IPS-20b (cell line): ENCODE results near the gene FOXRED2.
A peak's percentile ranks its signal among the peaks of the same experiment; 100 is the strongest.

Experiments used
- H3K27ac ChIP-seq: one replicate; pipeline ENCODE4 v1.5.1; 2013; ENCODE audit warnings: low read length
- H3K27me3 ChIP-seq: 2 replicates; pipeline ENCODE4 v1.6.1; 2013; ENCODE audit warnings: mild to moderate bottlenecking, low read length, inconsistent platforms; ENCODE audit not compliant: insufficient read depth
- H3K36me3 ChIP-seq: 2 replicates; pipeline ENCODE4 v1.6.1; 2013; ENCODE audit warnings: low read depth, mild to moderate bottlenecking, inconsistent platforms, low read length, moderate library complexity; ENCODE audit not compliant: insufficient read depth
- H3K4me1 ChIP-seq: 2 replicates; pipeline ENCODE4 v1.6.1; 2013; ENCODE audit warnings: mild to moderate bottlenecking, control low read depth, inconsistent platforms, low read length, moderate library complexity; ENCODE audit not compliant: insufficient read depth
- H3K4me3 ChIP-seq: 2 replicates; pipeline ENCODE4 v1.5.1; 2013; ENCODE audit warnings: mild to moderate bottlenecking, low read length, inconsistent platforms
- H3K9ac ChIP-seq: 2 replicates; pipeline ENCODE4 v1.6.1; 2013; ENCODE audit warnings: low read depth, mild to moderate bottlenecking, inconsistent platforms, low read length, moderate library complexity
- H3K9me3 ChIP-seq: 2 replicates; pipeline ENCODE4 v1.6.1; 2013; ENCODE audit warnings: mild to moderate bottlenecking, low read depth, low read length, inconsistent platforms; ENCODE audit not compliant: insufficient read depth

The FOXRED2 gene

GRCh38 chr22:36512991-36513390, 6.2 kb upstream of the FOXRED2 start:
- H3K36me3 ChIP-seq: peaks cover 81% of the 10 kb centered on the region

DNA sequence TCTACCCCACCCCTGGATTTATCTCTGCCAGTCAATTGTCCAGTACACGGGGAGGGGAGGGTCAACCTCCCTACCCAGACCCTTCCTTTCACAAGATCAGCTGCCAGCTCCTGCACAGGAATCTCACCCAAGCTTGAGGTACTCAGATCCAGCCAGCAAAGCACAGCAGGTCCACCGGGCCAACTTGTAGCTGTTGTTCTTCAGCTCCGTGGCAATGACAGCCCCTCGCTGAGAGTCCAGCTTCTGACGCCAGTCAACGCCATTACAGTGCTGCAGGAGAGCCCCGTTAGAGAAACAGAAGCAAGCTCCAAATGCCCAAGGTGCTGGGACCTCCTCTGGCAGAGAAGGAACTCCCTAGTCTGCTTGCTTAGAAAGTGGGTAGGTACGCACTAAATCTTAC, 5.5 kb upstream of the FOXRED2 start:
- Histone ChIP-seq H3K36me3 (peaks cover 75% of the 10 kb centered on the region), H3K9me3 (no peaks in the 10 kb centered on the region)

More at GRCh38 chr22:36512991-36513390, 6.2 kb upstream of the FOXRED2 start:
- Histone ChIP-seq H3K27me3 (no peaks in the 10 kb centered on the region; the same call in 1 of the 2 replicates), H3K4me1 (no peaks in the 10 kb centered on the region), H3K9ac (no peak overlapping the region), H3K9me3 (no peaks in the 10 kb centered on the region), H3K27ac (no peak overlapping the region), H3K4me3 (no peak overlapping the region)

DNA sequence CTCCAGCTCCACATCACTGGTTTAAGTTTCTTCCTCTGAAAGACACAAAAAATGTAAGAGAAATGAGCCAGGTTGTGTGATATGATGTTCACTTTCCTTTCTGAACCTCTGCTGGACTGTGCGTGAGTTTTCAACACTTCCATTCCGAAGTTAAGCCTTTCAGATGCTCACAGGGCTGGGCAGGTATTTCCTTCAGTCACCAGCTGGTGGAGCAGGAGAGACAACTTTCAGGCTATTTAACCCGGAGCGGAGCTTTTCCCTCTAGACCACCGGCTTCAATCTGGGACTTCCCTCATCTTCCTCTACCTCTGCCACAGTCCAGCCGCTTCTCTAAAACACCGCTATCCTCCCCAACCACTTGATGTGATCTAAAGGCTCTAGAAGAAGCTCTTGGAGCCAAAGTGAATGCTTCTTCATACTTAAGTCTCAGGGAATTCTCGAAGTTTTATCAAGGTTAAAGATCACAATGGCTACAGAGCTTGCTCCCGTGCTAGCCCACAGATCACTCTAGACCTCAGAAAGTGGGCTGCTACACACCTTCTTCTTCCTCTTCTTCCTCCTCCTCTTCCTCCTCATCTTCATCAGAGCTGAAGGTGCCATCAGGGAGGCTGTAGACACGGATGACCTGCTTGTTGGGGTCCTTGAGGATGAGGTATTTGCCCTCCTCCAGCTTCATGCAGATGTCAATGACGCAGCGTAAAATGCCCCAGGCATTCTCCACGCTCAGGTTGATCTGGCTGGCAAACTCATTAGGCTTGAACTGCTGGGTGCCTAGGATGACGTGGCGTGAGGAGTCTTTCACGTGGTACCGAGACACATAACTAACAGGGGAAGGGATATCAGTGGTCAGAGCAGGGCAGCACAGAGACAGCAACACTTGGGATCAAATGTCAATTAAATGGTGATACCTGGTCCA, 4.4 kb upstream of the FOXRED2 start:
- H3K9me3 ChIP-seq: no peaks in the 10 kb centered on the region
- H3K27ac ChIP-seq: no peak overlapping the region
- no peak overlapping the region for H3K9ac ChIP-seq
- H3K27me3 ChIP-seq: peaks cover 8% of the 10 kb centered on the region; the same call in 1 of the 2 replicates
- H3K4me3 ChIP-seq: no peak overlapping the region
- peaks cover 64% of the 10 kb centered on the region for H3K36me3 ChIP-seq
- H3K4me1 ChIP-seq: peaks cover 3% of the 10 kb centered on the region; the same call in 1 of the 2 replicates

More for the DNA sequence above, 5.5 kb upstream of the FOXRED2 start:
- Histone ChIP-seq H3K27me3 (peaks cover 6% of the 10 kb centered on the region; the same call in 1 of the 2 replicates), H3K4me3 (no peak overlapping the region), H3K4me1 (peaks cover under 1% of the 10 kb centered on the region; the same call in 1 of the 2 replicates), H3K27ac (no peak overlapping the region), H3K9ac (no peak overlapping the region)

DNA sequence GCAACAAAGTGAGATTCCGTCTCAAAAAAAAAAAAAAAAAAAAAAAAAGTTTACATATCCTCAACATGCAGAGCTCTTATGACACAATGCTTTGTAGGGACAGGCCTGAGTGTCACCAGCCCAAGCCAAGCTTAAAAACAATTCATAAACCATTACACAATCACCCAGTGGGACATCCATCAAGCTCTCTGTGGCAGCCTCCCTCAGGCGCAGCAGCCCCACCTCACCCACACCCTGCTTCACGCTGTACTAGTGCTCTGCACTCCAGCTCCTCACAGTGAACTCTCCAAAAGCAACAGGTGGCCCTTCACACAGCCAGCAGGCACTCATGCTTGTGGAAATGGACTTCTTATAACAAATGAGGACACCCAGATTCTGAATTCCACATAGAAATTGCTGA, 3.5 kb upstream of the FOXRED2 start:
- no peaks in the 10 kb centered on the region for H3K9me3 ChIP-seq
- no peak overlapping the region for H3K27ac ChIP-seq
- peaks cover 8% of the 10 kb centered on the region; the same call in 1 of the 2 replicates for H3K27me3 ChIP-seq
- no peak overlapping the region for H3K9ac ChIP-seq
- H3K4me3 ChIP-seq: no peak overlapping the region
- peaks cover 55% of the 10 kb centered on the region for H3K36me3 ChIP-seq
- peaks cover 3% of the 10 kb centered on the region; the same call in 1 of the 2 replicates for H3K4me1 ChIP-seq

- Histone ChIP-seq H3K9me3 (no peaks in the 10 kb centered on the region), H3K27ac (no peak overlapping the region), H3K9ac (peak overlapping the region; percentile 63; the same call in 1 of the 2 replicates), H3K4me1 (peaks cover 3% of the 10 kb centered on the region; the same call in 1 of the 2 replicates), H3K36me3 (peaks cover 38% of the 10 kb centered on the region), H3K27me3 (peaks cover 8% of the 10 kb centered on the region; the same call in 1 of the 2 replicates), H3K4me3 (peak overlapping the region; percentile 56; the same call in 1 of the 2 replicates)
Observed at GRCh38 chr22:36507518-36508010, 724 bp upstream of the FOXRED2 start.

GRCh38 chr22:36505998-36506635, 723 bp downstream of the FOXRED2 start:
- Histone ChIP-seq H3K36me3 (peaks cover 25% of the 10 kb centered on the region), H3K27me3 (peaks cover 8% of the 10 kb centered on the region; the same call in 1 of the 2 replicates), H3K9ac (peak overlapping the region; percentile 69; the same call in 1 of the 2 replicates), H3K4me1 (peaks cover 3% of the 10 kb centered on the region; the same call in 1 of the 2 replicates), H3K4me3 (peak overlapping the region; percentile 56; the same call in 1 of the 2 replicates), H3K9me3 (no peaks in the 10 kb centered on the region), H3K27ac (no peak overlapping the region)

- Histone ChIP-seq H3K9ac (no peak overlapping the region), H3K27ac (no peak overlapping the region), H3K4me1 (no peaks in the 10 kb centered on the region), H3K4me3 (no peak overlapping the region), H3K36me3 (peaks cover 39% of the 10 kb centered on the region), H3K9me3 (no peaks in the 10 kb centered on the region), H3K27me3 (no peaks in the 10 kb centered on the region)
Observed at GRCh38 chr22:36497910-36498665, 8.8 kb downstream of the FOXRED2 start.

DNA sequence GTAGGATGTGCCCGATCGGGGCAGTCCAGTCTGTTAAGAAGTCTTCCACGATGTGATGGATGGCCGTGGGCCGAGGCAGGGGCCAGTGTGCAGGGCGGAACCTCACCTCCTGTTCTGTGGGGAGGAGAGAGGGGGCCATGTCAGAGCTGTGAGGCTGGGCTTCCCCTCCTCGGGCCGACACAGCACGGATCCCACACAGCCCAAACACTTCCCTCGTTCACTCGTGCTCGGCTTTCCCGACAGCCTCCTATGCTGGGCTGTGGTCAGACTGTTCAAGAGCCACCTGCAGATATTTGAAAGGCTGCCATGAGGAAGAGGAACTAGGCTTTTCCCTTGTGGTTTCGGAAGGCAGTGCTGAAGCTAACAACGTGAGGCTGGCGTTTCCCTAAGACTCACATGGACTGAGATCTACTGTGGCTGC, 13.1 kb downstream of the FOXRED2 start:
- Histone ChIP-seq H3K4me3 (no peak overlapping the region), H3K9me3 (no peaks in the 10 kb centered on the region), H3K9ac (no peak overlapping the region), H3K27ac (no peak overlapping the region), H3K27me3 (no peaks in the 10 kb centered on the region), H3K4me1 (no peaks in the 10 kb centered on the region), H3K36me3 (peaks cover 68% of the 10 kb centered on the region)

- H3K4me3 ChIP-seq: no peak overlapping the region
- H3K4me1 ChIP-seq: no peaks in the 10 kb centered on the region
- no peaks in the 10 kb centered on the region for H3K27me3 ChIP-seq
- H3K27ac ChIP-seq: no peak overlapping the region
- H3K9me3 ChIP-seq: peaks cover 2% of the 10 kb centered on the region; the same call in 1 of the 2 replicates
- H3K36me3 ChIP-seq: peaks cover 63% of the 10 kb centered on the region
- H3K9ac ChIP-seq: no peak overlapping the region
Observed at GRCh38 chr22:36492109-36492508, 14.7 kb downstream of the FOXRED2 start.

GRCh38 chr22:36491155-36491554, 15.7 kb downstream of the FOXRED2 start:
- H3K27ac ChIP-seq: no peak overlapping the region
- no peaks in the 10 kb centered on the region for H3K4me1 ChIP-seq
- peaks cover 7% of the 10 kb centered on the region; the same call in 1 of the 2 replicates for H3K9me3 ChIP-seq
- no peaks in the 10 kb centered on the region for H3K27me3 ChIP-seq
- H3K4me3 ChIP-seq: no peak overlapping the region
- peaks cover 60% of the 10 kb centered on the region for H3K36me3 ChIP-seq
- H3K9ac ChIP-seq: no peak overlapping the region
